Trophoblast cell (in vitro differentiated cells and primary cell): Measurements from ENCODE around the gene DSN1.

Experiments used
- DNase-seq, 2 donors: peaks; one replicate each; pipeline ENCODE4 v3.0.0-alpha.2; 2016
- H2AFZ ChIP-seq: 2 replicates; pipeline ENCODE4 v1.6.1; 2013; ENCODE audit warnings: low read length, moderate library complexity, mild to moderate bottlenecking; ENCODE audit not compliant: insufficient read depth, poor library complexity
- H2AK5ac ChIP-seq: 2 replicates; pipeline ENCODE4 v1.6.1; 2013; ENCODE audit warnings: mild to moderate bottlenecking, low read length
- H2BK120ac ChIP-seq: 2 replicates; pipeline ENCODE4 v1.6.1; 2013; ENCODE audit warnings: low read length, mild to moderate bottlenecking, moderate library complexity; ENCODE audit not compliant: insufficient read depth, poor library complexity
- H2BK12ac ChIP-seq: 2 replicates; pipeline ENCODE4 v1.6.1; 2013; ENCODE audit warnings: mild to moderate bottlenecking, low read length, moderate library complexity
- H2BK5ac ChIP-seq: 2 replicates; pipeline ENCODE4 v1.6.1; 2013; ENCODE audit warnings: low read length, low read depth, moderate library complexity, mild to moderate bottlenecking; ENCODE audit not compliant: poor library complexity
- H3K14ac ChIP-seq: 2 replicates; pipeline ENCODE4 v1.6.1; 2013; ENCODE audit warnings: mild to moderate bottlenecking, low read length
- H3K18ac ChIP-seq: 2 replicates; pipeline ENCODE4 v1.6.1; 2013; ENCODE audit warnings: mild to moderate bottlenecking, low read length
- H3K23ac ChIP-seq: 2 replicates; pipeline ENCODE4 v1.6.1; 2013; ENCODE audit warnings: low read length
- H3K27ac ChIP-seq: 2 replicates; pipeline ENCODE4 v1.5.1; 2013; ENCODE audit warnings: low read depth, mild to moderate bottlenecking, inconsistent platforms, low read length, moderate library complexity
- H3K27me3 ChIP-seq: 2 replicates; pipeline ENCODE4 v1.6.1; 2013; ENCODE audit warnings: inconsistent platforms, mild to moderate bottlenecking, low read length, moderate library complexity; ENCODE audit not compliant: insufficient read depth
- H3K36me3 ChIP-seq, 2 experiments: 1 replicate in 1 of 2; 2 replicates in 1 of 2; pipeline ENCODE4 v1.6.1; 2013; ENCODE audit warnings: low read length in 2 of 2, mild to moderate bottlenecking in 2 of 2, moderate library complexity in 1 of 2; ENCODE audit not compliant: insufficient read depth in 2 of 2, control insufficient read depth in 1 of 2
- H3K4ac ChIP-seq: 2 replicates; pipeline ENCODE4 v1.6.1; 2013; ENCODE audit warnings: low read depth, mild to moderate bottlenecking, low read length, moderate library complexity
- H3K4me1 ChIP-seq, 2 experiments: 1 replicate in 1 of 2; 2 replicates in 1 of 2; pipeline ENCODE4 v1.6.1; 2013; ENCODE audit warnings: low read length in 2 of 2, mild to moderate bottlenecking in 2 of 2, moderate library complexity in 1 of 2; ENCODE audit not compliant: insufficient read depth in 2 of 2, control insufficient read depth in 1 of 2
- H3K4me2 ChIP-seq: 2 replicates; pipeline ENCODE4 v1.6.1; 2013; ENCODE audit warnings: inconsistent platforms, mild to moderate bottlenecking, low read length, moderate library complexity
- H3K4me3 ChIP-seq: 2 replicates; pipeline ENCODE4 v1.5.1; 2013; ENCODE audit warnings: mild to moderate bottlenecking, low read depth, low read length, inconsistent platforms
- H3K79me1 ChIP-seq: one replicate; pipeline ENCODE4 v1.6.1; 2013; ENCODE audit warnings: low read length
- H3K79me2 ChIP-seq: 2 replicates; pipeline ENCODE4 v1.6.1; 2013; ENCODE audit warnings: low read length, mild to moderate bottlenecking; ENCODE audit not compliant: control insufficient read depth, insufficient read depth, poor library complexity
- H3K9ac ChIP-seq: 2 replicates; pipeline ENCODE4 v1.6.1; 2013; ENCODE audit warnings: mild to moderate bottlenecking, low read length
- H3K9me3 ChIP-seq: 2 replicates; pipeline ENCODE4 v1.6.1; 2013; ENCODE audit warnings: low read depth, mild to moderate bottlenecking, control low read depth, inconsistent platforms, low read length; ENCODE audit not compliant: insufficient read depth
- H4K12ac ChIP-seq: 2 replicates; pipeline ENCODE4 v1.6.1; 2013; ENCODE audit warnings: low read depth, mild to moderate bottlenecking, low read length, moderate library complexity
- H4K8ac ChIP-seq: 2 replicates; pipeline ENCODE4 v1.6.1; 2013; ENCODE audit warnings: low read depth, mild to moderate bottlenecking, low read length, moderate library complexity
- H4K91ac ChIP-seq: one replicate; pipeline ENCODE4 v1.6.1; 2013; ENCODE audit warnings: low read depth, mild to moderate bottlenecking, low read length, moderate library complexity
- WGBS: extraction: QIAGEN DNeasy Blood & Tissue Kit; methylation state at CpG from one replicate; pipeline ENCODE4 v1.1.7; 2013; ENCODE audit warnings: missing lambda C conversion rate; ENCODE audit not compliant: insufficient read length, insufficient coverage; ENCODE audit errors: extremely low coverage; 5-methylcytosine and 5-hydroxymethylcytosine counted together

Gene DSN1

DNA sequence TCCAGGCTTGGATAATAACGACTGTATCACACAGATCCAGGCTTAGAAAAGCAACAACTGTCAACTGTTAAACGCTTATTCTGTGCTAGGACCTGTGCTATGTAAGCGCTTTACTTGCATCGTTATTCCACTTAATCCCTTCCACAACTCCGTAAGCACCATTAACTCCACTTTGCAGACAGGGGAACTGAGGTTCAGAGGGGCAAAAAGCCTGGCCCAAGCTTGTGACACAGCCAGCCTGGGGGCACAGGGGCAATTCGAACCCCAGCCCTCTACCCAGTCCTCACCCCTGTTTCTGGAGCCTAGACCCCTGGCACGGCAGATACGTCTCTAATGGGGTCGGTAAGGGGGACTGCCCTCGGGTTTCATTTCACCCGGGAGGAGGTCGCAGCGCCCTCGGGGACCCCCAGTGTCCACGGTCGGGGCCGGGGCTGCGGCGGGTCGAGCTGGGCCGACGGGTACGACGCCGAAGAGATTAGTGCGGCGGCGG lies 411 bp downstream of the DSN1 start:
- Histone ChIP-seq H3K9ac (peak overlapping the region; percentile 85), H2AK5ac (peak overlapping the region; percentile 11), H4K12ac (peak overlapping the region; percentile 57), H3K79me1 (peaks cover 9% of the 10 kb centered on the region), H2BK5ac (peak overlapping the region; percentile 47), H3K4me1 (no peaks in the 10 kb centered on the region), H4K91ac (peak overlapping the region; percentile 78), H3K79me2 (peaks cover 8% of the 10 kb centered on the region), H3K4ac (peak overlapping the region; percentile 52), H3K36me3 (peaks cover 3 to 7% of the 10 kb centered on the region in 2 experiments), H3K14ac (peak overlapping the region; percentile 82), H3K27ac (peak overlapping the region; percentile 35), H2AFZ (peak overlapping the region; percentile 47), H3K9me3 (no peaks in the 10 kb centered on the region), H3K4me2 (peak overlapping the region; percentile 81), H3K4me3 (peak overlapping the region; percentile 81), H2BK120ac (peak overlapping the region; percentile 49), H2BK12ac (no peak overlapping the region), H3K18ac (peak overlapping the region; percentile 86), H3K27me3 (no peaks in the 10 kb centered on the region), H4K8ac (peak overlapping the region; percentile 82), H3K23ac (no peak overlapping the region)
- no peak for DNase-seq
- WGBS: no CpG with 5 or more reads among the region's 28 CpGs

DNA sequence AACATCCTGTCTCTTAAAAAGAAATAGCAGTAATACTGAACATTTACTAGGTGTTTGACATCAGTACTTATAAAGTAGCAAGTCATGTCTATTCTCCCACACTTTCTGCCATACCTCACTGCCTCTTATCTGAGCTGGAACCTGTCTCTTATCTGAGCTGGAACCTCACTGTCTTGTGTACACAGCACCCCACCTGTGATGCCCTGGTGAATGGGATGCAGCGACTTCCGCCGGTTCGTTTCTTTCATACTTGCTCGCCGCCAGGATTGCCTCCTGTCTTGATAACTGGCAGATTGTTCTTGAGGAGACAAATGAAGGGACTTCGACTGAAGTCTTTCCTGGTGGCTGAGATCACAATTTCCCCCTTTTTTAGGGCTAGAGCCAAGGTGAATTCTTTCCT lies 2.9 kb downstream of the DSN1 start:
- WGBS: no CpG with 5 or more reads among the region's 7 CpGs
- H3K4me1 ChIP-seq: no peaks in the 10 kb centered on the region
- H4K12ac ChIP-seq: no peak overlapping the region

DNA sequence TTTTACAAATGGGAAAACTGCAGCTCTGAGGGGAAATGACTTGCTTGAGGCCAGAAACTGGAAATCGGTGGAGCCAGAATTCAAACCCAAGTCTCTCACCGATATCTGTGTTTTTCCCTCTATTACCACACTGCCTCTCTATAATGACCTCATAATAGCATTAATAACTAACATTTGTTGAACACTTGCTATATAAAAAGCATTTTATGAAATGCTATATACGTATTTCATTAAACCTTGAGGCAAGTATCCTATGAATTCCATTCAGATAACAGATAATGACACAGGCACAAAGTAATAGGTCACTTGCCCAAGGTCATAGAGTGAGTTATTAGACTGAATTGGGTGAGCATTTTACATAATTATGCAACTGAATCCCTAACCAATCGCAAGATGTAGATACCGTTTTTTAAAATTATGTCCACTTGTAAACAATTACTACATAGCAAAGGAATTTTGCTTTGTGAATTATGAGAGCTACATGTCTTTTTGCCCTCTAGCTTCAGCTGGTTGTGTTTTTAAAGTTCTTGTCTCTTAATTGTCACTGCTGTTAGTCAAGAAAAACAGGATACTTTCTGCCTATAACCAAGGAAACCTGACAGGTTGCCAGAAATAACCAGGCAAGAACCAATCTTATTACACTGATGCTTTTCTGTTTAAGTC lies 4.7 kb downstream of the DSN1 start:
- Histone ChIP-seq H2BK120ac (no peak overlapping the region), H3K79me1 (peaks cover 7% of the 10 kb centered on the region), H3K9me3 (no peaks in the 10 kb centered on the region), H3K9ac (no peak overlapping the region), H3K23ac (no peak overlapping the region), H3K14ac (no peak overlapping the region), H3K4me1 (no peaks in the 10 kb centered on the region), H3K27me3 (no peaks in the 10 kb centered on the region), H2BK5ac (no peak overlapping the region), H4K12ac (no peak overlapping the region), H3K79me2 (peaks cover 6% of the 10 kb centered on the region), H2BK12ac (no peak overlapping the region), H3K4me3 (no peak overlapping the region), H2AFZ (no peak overlapping the region), H3K4me2 (no peak overlapping the region), H3K36me3 (peaks cover 11 to 16% of the 10 kb centered on the region in 2 experiments), H4K91ac (no peak overlapping the region), H3K27ac (no peak overlapping the region), H4K8ac (no peak overlapping the region), H2AK5ac (no peak overlapping the region), H3K4ac (no peak overlapping the region), H3K18ac (no peak overlapping the region)
- no CpG with 5 or more reads among the region's 5 CpGs for WGBS
- peak in 1 of 2 donors; percentile 38 for DNase-seq

More for the DNA sequence above, 2.9 kb downstream of the DSN1 start:
- Histone ChIP-seq H3K79me2 (peaks cover 8% of the 10 kb centered on the region), H2BK5ac (no peak overlapping the region), H4K8ac (no peak overlapping the region), H3K4me3 (no peak overlapping the region), H3K4ac (no peak overlapping the region), H3K9me3 (no peaks in the 10 kb centered on the region), H3K27me3 (no peaks in the 10 kb centered on the region), H3K4me2 (no peak overlapping the region), H3K9ac (no peak overlapping the region), H3K14ac (no peak overlapping the region), H3K27ac (no peak overlapping the region), H2AFZ (no peak overlapping the region), H2AK5ac (no peak overlapping the region), H2BK120ac (no peak overlapping the region), H3K79me1 (peaks cover 9% of the 10 kb centered on the region), H2BK12ac (no peak overlapping the region), H3K18ac (no peak overlapping the region), H3K23ac (no peak overlapping the region), H4K91ac (no peak overlapping the region), H3K36me3 (peaks cover 9 to 12% of the 10 kb centered on the region in 2 experiments)
- DNase-seq: no peak

DNA sequence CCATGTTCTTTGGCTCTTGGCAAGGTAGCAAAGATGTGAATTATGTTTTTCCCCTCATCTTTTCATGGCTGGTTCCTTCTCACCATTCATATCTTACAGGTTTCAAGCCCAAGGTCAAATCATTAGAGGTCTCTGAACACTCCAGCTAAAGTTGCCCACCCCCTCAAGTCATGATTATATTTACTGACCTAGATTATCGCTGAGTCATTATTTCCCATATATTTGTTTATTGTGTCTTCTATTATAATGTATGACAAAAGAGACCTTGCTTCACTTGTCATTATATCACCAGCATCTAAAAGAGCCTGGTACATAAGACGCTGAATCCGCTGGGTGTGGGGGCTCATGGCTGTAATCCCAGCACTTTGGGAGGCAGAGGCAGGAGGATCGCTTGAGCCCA lies 12.4 kb downstream of the DSN1 start:
- Histone ChIP-seq H3K9me3 (no peaks in the 10 kb centered on the region), H3K27me3 (no peaks in the 10 kb centered on the region), H3K4me1 (no peaks in the 10 kb centered on the region), H3K18ac (no peak overlapping the region), H2BK5ac (no peak overlapping the region), H3K4me3 (no peak overlapping the region), H4K12ac (no peak overlapping the region), H3K4me2 (no peak overlapping the region), H3K79me2 (no peaks in the 10 kb centered on the region), H2AFZ (no peak overlapping the region), H2BK12ac (no peak overlapping the region), H3K27ac (no peak overlapping the region), H3K14ac (no peak overlapping the region), H3K9ac (no peak overlapping the region), H3K4ac (no peak overlapping the region), H4K8ac (no peak overlapping the region), H3K23ac (no peak overlapping the region), H4K91ac (no peak overlapping the region), H2BK120ac (no peak overlapping the region), H3K36me3 (peaks cover 22% of the 10 kb centered on the region in 2 experiments), H2AK5ac (no peak overlapping the region), H3K79me1 (no peaks in the 10 kb centered on the region)
- no CpG with 5 or more reads among the region's 4 CpGs for WGBS
- no peak for DNase-seq
